ENCODE measurements around the gene SETD1A. TPM values are rescaled to one million over a fixed set of nuclear protein-coding genes. Genes with fewer than 3 reads are reported as not detected.
A peak's percentile ranks its signal among the peaks of the same experiment; 100 is the strongest.

The SETD1A gene
- total RNA-seq = 10 to 100 TPM; 23.8 to 25.0 TPM
- polyA plus RNA-seq (2013, experiment 1 of 2) = 21.0 TPM
- polyA plus RNA-seq (2013, experiment 2 of 2) = 18.2 TPM
- long read RNA-seq, experiment 1, partial matches to known transcripts = 12 of 14 reads
- long read RNA-seq, experiment 1, other reads (novel, unspliced or antisense) = 2 of 14 reads
- long read RNA-seq, experiment 2, partial matches to known transcripts = 3 of 4 reads
- long read RNA-seq, experiment 2, other reads (novel, unspliced or antisense) = 1 of 4 reads
- long read RNA-seq, experiment 3, partial matches to known transcripts = 1 of 1 reads
- long read RNA-seq, experiment 3, other reads (novel, unspliced or antisense) = 0 of 1 reads
- long read RNA-seq, experiment 4, partial matches to known transcripts = 1 of 1 reads
- long read RNA-seq, experiment 4, other reads (novel, unspliced or antisense) = 0 of 1 reads

DNA sequence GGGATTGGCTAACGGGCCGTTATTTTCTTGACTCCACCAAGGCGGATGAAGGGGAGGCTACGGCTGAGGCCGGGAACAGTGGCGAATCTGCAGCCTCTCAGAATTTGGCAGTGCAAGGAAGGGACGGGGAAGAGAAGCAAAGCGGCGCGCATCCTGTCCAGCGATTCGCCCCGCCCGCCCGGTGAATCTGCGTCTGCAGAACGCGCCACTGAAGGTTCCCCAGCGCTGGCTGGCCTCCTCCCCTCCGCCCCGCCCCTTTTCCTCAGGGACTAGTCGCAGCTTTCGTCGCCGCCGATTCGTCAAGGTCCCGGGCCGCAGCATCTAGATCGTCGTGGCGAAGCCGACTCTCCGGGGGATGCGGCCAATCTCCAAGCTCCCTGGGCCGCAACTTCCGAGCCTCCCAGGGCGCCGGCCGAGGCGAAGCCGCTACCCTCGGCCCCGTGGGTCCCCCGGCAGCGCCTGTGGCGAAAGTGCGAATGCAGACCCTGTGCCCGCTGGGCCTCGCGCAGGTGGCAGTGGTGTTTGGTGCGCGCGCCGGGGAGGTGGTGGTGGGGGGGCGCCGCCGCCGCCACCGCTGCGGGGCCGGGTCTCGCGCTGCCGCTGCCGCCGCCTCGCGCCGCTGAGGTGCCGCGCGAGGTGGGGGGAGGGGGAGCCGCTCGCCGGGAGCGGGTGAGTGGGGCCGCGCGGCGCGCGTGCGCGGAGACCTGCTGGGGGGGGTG lies at the start of gene SETD1A:
TSS of gene SETD1A (plus strand) at position 299 of the 719 bp plus-strand sequence. CDS start 978 bp downstream, outside the sequence.
- DNase-seq = peak; percentile 96
- H3K9me3 Mint-ChIP-seq = no peaks in the 10 kb centered on the region
- TF ChIP-seq, protein P1, sequence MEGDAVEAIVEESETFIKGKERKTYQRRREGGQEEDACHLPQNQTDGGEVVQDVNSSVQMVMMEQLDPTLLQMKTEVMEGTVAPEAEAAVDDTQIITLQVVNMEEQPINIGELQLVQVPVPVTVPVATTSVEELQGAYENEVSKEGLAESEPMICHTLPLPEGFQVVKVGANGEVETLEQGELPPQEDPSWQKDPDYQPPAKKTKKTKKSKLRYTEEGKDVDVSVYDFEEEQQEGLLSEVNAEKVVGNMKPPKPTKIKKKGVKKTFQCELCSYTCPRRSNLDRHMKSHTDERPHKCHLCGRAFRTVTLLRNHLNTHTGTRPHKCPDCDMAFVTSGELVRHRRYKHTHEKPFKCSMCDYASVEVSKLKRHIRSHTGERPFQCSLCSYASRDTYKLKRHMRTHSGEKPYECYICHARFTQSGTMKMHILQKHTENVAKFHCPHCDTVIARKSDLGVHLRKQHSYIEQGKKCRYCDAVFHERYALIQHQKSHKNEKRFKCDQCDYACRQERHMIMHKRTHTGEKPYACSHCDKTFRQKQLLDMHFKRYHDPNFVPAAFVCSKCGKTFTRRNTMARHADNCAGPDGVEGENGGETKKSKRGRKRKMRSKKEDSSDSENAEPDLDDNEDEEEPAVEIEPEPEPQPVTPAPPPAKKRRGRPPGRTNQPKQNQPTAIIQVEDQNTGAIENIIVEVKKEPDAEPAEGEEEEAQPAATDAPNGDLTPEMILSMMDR (conservative IDR thresholded peaks at IDR 0.05) = no peak
- H3K9ac ChIP-seq (ENCODE audit: extremely low read depth, low read length, poor library complexity, severe bottlenecking) = peak within 1 kb of the TSS; percentile 85
- peak within 1 kb of the TSS; percentile 100 for H3K27ac Mint-ChIP-seq
- peak within 1 kb of the TSS; percentile 98 for H3K27ac ChIP-seq (ENCODE audit: low read depth, low read length)
- H3K4me1 ChIP-seq (ENCODE audit: control insufficient read depth, insufficient read depth, low read length) = peaks cover 3% of the 10 kb centered on the region
- H3K27me3 Mint-ChIP-seq (ENCODE audit: insufficient read depth) = no peaks in the 10 kb centered on the region
- no peaks in the 10 kb centered on the region for H3K27me3 ChIP-seq (ENCODE audit: control insufficient read depth, insufficient read depth, low read length, poor library complexity, severe bottlenecking)
- peak within 1 kb of the TSS; percentile 93 for H3K4me3 Mint-ChIP-seq
- WGBS, 2 experiments (ENCODE audit: insufficient coverage in 1 of 2, insufficient read length in 1 of 2) = 0% methylated on average over 14 to 84 of the region's 85 CpGs
- peaks cover 6% of the 10 kb centered on the region for H3K4me1 Mint-ChIP-seq
- peaks cover 36% of the 10 kb centered on the region for H3K36me3 Mint-ChIP-seq (ENCODE audit: low read depth)
- no peaks in the 10 kb centered on the region for H3K9me3 ChIP-seq (ENCODE audit: control insufficient read depth, low read length)
- H3K36me3 ChIP-seq (ENCODE audit: control insufficient read depth, insufficient read depth, low read length) = peaks cover 38% of the 10 kb centered on the region
- peak within 1 kb of the TSS; percentile 93 for H3K4me3 ChIP-seq (ENCODE audit: low read length)

GRCh38 chr16:30910427-30911029 lies 47.0 kb upstream of the SETD1A start:
- Histone ChIP-seq H3K9me3 (ENCODE audit: control insufficient read depth, low read length) (no peaks in the 10 kb centered on the region), H3K4me3 (ENCODE audit: low read length) (no peak overlapping the region), H3K27ac (ENCODE audit: low read depth, low read length) (no peak overlapping the region), H3K27me3 (ENCODE audit: control insufficient read depth, insufficient read depth, low read length, poor library complexity, severe bottlenecking) (no peaks in the 10 kb centered on the region), H3K9ac (ENCODE audit: extremely low read depth, low read length, poor library complexity, severe bottlenecking) (no peak overlapping the region), H3K36me3 (ENCODE audit: control insufficient read depth, insufficient read depth, low read length) (no peaks in the 10 kb centered on the region), H3K4me1 (ENCODE audit: control insufficient read depth, insufficient read depth, low read length) (peaks cover 9% of the 10 kb centered on the region)
- Mint-ChIP-seq H3K27ac (no peak overlapping the region), H3K27me3 (ENCODE audit: insufficient read depth) (peaks cover 8% of the 10 kb centered on the region), H3K4me3 (no peak overlapping the region), H3K9me3 (no peaks in the 10 kb centered on the region), H3K4me1 (peaks cover 11% of the 10 kb centered on the region), H3K36me3 (ENCODE audit: low read depth) (no peaks in the 10 kb centered on the region)
- DNase-seq = peak; percentile 75
- WGBS, 2 experiments (ENCODE audit: insufficient coverage in 1 of 2, insufficient read length in 1 of 2) = 62 to 74% methylated on average over 9 to 18 of the region's 18 CpGs
- TF ChIP-seq, protein P1 (conservative IDR thresholded peaks at IDR 0.05) = no peak

DNA sequence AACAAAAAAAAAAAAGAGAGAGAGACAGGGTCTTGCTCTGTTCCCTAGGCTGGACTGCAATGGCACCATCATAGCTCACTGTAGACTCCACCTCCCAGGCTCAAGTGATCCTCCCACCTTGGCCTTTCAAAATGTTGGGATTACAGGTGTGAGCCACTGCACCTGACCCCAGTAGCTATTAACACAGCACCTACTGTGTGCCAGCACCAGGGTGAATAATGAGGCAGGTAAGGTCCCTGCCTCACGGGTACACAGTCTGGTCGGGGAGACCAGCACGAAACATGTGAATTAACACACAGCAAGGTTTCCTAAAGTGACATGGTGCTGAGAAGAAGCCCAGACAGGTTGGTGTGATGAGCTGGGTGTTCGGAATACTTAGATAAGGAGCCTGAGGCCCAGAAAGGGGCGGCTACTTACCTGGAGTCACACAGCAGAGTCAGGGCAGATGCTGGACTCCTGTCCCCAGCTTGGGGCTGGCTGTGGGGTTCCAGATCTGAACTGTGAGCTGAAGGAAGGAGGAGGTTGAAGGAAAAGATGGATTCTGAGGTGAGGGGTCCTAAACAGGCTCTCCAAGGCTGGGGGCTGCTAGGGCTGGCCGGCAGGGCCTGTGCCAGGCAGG lies 44.7 kb upstream of the SETD1A start:
- no peaks in the 10 kb centered on the region for H3K36me3 Mint-ChIP-seq (ENCODE audit: low read depth)
- Histone ChIP-seq H3K4me1 (ENCODE audit: control insufficient read depth, insufficient read depth, low read length) (peaks cover 12% of the 10 kb centered on the region), H3K9me3 (ENCODE audit: control insufficient read depth, low read length) (no peaks in the 10 kb centered on the region), H3K27ac (ENCODE audit: low read depth, low read length) (no peak overlapping the region), H3K9ac (ENCODE audit: extremely low read depth, low read length, poor library complexity, severe bottlenecking) (no peak overlapping the region), H3K27me3 (ENCODE audit: control insufficient read depth, insufficient read depth, low read length, poor library complexity, severe bottlenecking) (no peaks in the 10 kb centered on the region), H3K36me3 (ENCODE audit: control insufficient read depth, insufficient read depth, low read length) (no peaks in the 10 kb centered on the region), H3K4me3 (ENCODE audit: low read length) (no peak overlapping the region)
- WGBS, 2 experiments (ENCODE audit: insufficient coverage in 1 of 2, insufficient read length in 1 of 2) = 92 to 96% methylated on average over 5 to 6 of the region's 6 CpGs
- H3K27ac Mint-ChIP-seq = no peak overlapping the region
- H3K4me1 Mint-ChIP-seq = peaks cover 11% of the 10 kb centered on the region
- TF ChIP-seq, protein P1 (conservative IDR thresholded peaks at IDR 0.05) = no peak
- no peak overlapping the region for H3K4me3 Mint-ChIP-seq
- H3K27me3 Mint-ChIP-seq (ENCODE audit: insufficient read depth) = peaks cover 4% of the 10 kb centered on the region
- no peaks in the 10 kb centered on the region for H3K9me3 Mint-ChIP-seq
- DNase-seq = no peak

Data from endodermal cell (in vitro differentiated cells).